ENCODE data around the gene CHST8.

Gene CHST8

GRCh38 chr19:33649627-33650305 lies 28.0 kb downstream of the CHST8 start:
- Histone ChIP-seq H3K4me1 (ENCODE audit: control insufficient read depth in 1 of 2, insufficient read depth in 2 of 2, low read length in 2 of 2) (no peaks in the 10 kb centered on the region), H3K27me3 (ENCODE audit: insufficient read depth, low read length) (no peaks in the 10 kb centered on the region), H3K36me3 (ENCODE audit: control insufficient read depth in 1 of 2, insufficient read depth in 2 of 2, low read length in 2 of 2) (no peaks in the 10 kb centered on the region), H2BK12ac (ENCODE audit: low read length) (no peak overlapping the region), H3K18ac (ENCODE audit: low read length) (no peak overlapping the region), H3K79me2 (ENCODE audit: control insufficient read depth, insufficient read depth, low read length, poor library complexity) (no peaks in the 10 kb centered on the region), H2BK120ac (ENCODE audit: insufficient read depth, low read length, poor library complexity) (no peak overlapping the region), H4K8ac (ENCODE audit: low read depth, low read length) (no peak overlapping the region), H3K79me1 (ENCODE audit: low read length) (no peaks in the 10 kb centered on the region), H3K23ac (ENCODE audit: low read length) (no peak overlapping the region), H3K27ac (ENCODE audit: low read depth, low read length) (no peak overlapping the region), H4K12ac (ENCODE audit: low read depth, low read length) (no peak overlapping the region), H3K4me3 (ENCODE audit: low read depth, low read length) (no peak overlapping the region), H3K4me2 (ENCODE audit: low read length) (no peak overlapping the region), H3K4ac (ENCODE audit: low read depth, low read length) (no peak overlapping the region), H3K14ac (ENCODE audit: low read length) (no peak overlapping the region), H3K9me3 (ENCODE audit: insufficient read depth, low read depth, low read length) (no peaks in the 10 kb centered on the region), H4K91ac (ENCODE audit: low read depth, low read length) (no peak overlapping the region), H3K9ac (ENCODE audit: low read length) (no peak overlapping the region), H2AFZ (ENCODE audit: insufficient read depth, low read length, poor library complexity) (no peak overlapping the region), H2BK5ac (ENCODE audit: low read depth, low read length, poor library complexity) (no peak overlapping the region), H2AK5ac (ENCODE audit: low read length) (no peak overlapping the region)
- WGBS (ENCODE audit: extremely low coverage, insufficient coverage, insufficient read length): no CpG with 5 or more reads among the region's 4 CpGs
- DNase-seq: no peak

GRCh38 chr19:33653684-33654083 lies 31.9 kb downstream of the CHST8 start:
- H3K27me3 ChIP-seq (ENCODE audit: insufficient read depth, low read length): no peaks in the 10 kb centered on the region

GRCh38 chr19:33654840-33655508 lies 33.2 kb downstream of the CHST8 start:
- Histone ChIP-seq H2BK5ac (ENCODE audit: low read depth, low read length, poor library complexity) (no peak overlapping the region), H3K9ac (ENCODE audit: low read length) (no peak overlapping the region), H4K91ac (ENCODE audit: low read depth, low read length) (no peak overlapping the region), H3K18ac (ENCODE audit: low read length) (no peak overlapping the region), H3K27ac (ENCODE audit: low read depth, low read length) (no peak overlapping the region), H3K4me1 (ENCODE audit: control insufficient read depth in 1 of 2, insufficient read depth in 2 of 2, low read length in 2 of 2) (no peaks in the 10 kb centered on the region), H3K4me3 (ENCODE audit: low read depth, low read length) (no peak overlapping the region), H3K14ac (ENCODE audit: low read length) (no peak overlapping the region), H3K23ac (ENCODE audit: low read length) (no peak overlapping the region), H2BK12ac (ENCODE audit: low read length) (no peak overlapping the region), H2AK5ac (ENCODE audit: low read length) (no peak overlapping the region), H4K12ac (ENCODE audit: low read depth, low read length) (no peak overlapping the region), H2BK120ac (ENCODE audit: insufficient read depth, low read length, poor library complexity) (no peak overlapping the region), H3K36me3 (ENCODE audit: control insufficient read depth in 1 of 2, insufficient read depth in 2 of 2, low read length in 2 of 2) (no peaks in the 10 kb centered on the region), H4K8ac (ENCODE audit: low read depth, low read length) (no peak overlapping the region), H3K79me1 (ENCODE audit: low read length) (no peaks in the 10 kb centered on the region), H3K4ac (ENCODE audit: low read depth, low read length) (no peak overlapping the region), H3K4me2 (ENCODE audit: low read length) (no peak overlapping the region), H3K79me2 (ENCODE audit: control insufficient read depth, insufficient read depth, low read length, poor library complexity) (no peaks in the 10 kb centered on the region), H3K9me3 (ENCODE audit: insufficient read depth, low read depth, low read length) (no peaks in the 10 kb centered on the region), H2AFZ (ENCODE audit: insufficient read depth, low read length, poor library complexity) (no peak overlapping the region), H3K27me3 (ENCODE audit: insufficient read depth, low read length) (no peaks in the 10 kb centered on the region)
- WGBS (ENCODE audit: extremely low coverage, insufficient coverage, insufficient read length): no CpG with 5 or more reads among the region's 7 CpGs
- DNase-seq: no peak

More at GRCh38 chr19:33653684-33654083, 31.9 kb downstream of the CHST8 start:
- Histone ChIP-seq H3K4me1 (ENCODE audit: control insufficient read depth in 1 of 2, insufficient read depth in 2 of 2, low read length in 2 of 2) (no peaks in the 10 kb centered on the region), H3K9ac (ENCODE audit: low read length) (no peak overlapping the region), H3K18ac (ENCODE audit: low read length) (no peak overlapping the region), H4K91ac (ENCODE audit: low read depth, low read length) (no peak overlapping the region), H3K23ac (ENCODE audit: low read length) (no peak overlapping the region), H2BK12ac (ENCODE audit: low read length) (no peak overlapping the region), H3K27ac (ENCODE audit: low read depth, low read length) (no peak overlapping the region), H3K4me3 (ENCODE audit: low read depth, low read length) (no peak overlapping the region), H4K12ac (ENCODE audit: low read depth, low read length) (no peak overlapping the region), H3K14ac (ENCODE audit: low read length) (no peak overlapping the region), H4K8ac (ENCODE audit: low read depth, low read length) (no peak overlapping the region), H2AK5ac (ENCODE audit: low read length) (no peak overlapping the region), H3K4ac (ENCODE audit: low read depth, low read length) (no peak overlapping the region), H2BK5ac (ENCODE audit: low read depth, low read length, poor library complexity) (no peak overlapping the region), H3K36me3 (ENCODE audit: control insufficient read depth in 1 of 2, insufficient read depth in 2 of 2, low read length in 2 of 2) (no peaks in the 10 kb centered on the region), H3K9me3 (ENCODE audit: insufficient read depth, low read depth, low read length) (no peaks in the 10 kb centered on the region), H2AFZ (ENCODE audit: insufficient read depth, low read length, poor library complexity) (no peak overlapping the region), H3K79me1 (ENCODE audit: low read length) (no peaks in the 10 kb centered on the region), H2BK120ac (ENCODE audit: insufficient read depth, low read length, poor library complexity) (no peak overlapping the region), H3K79me2 (ENCODE audit: control insufficient read depth, insufficient read depth, low read length, poor library complexity) (no peaks in the 10 kb centered on the region), H3K4me2 (ENCODE audit: low read length) (no peak overlapping the region)
- WGBS (ENCODE audit: extremely low coverage, insufficient coverage, insufficient read length): no CpG with 5 or more reads among the region's 2 CpGs
- no peak for DNase-seq

- H3K18ac ChIP-seq (ENCODE audit: low read length): no peak overlapping the region
- no peak overlapping the region for H2BK120ac ChIP-seq (ENCODE audit: insufficient read depth, low read length, poor library complexity)
- no peak overlapping the region for H2AK5ac ChIP-seq (ENCODE audit: low read length)
- no peak overlapping the region for H3K4me2 ChIP-seq (ENCODE audit: low read length)
- H3K36me3 ChIP-seq (ENCODE audit: control insufficient read depth in 1 of 2, insufficient read depth in 2 of 2, low read length in 2 of 2): no peaks in the 10 kb centered on the region
- no peak overlapping the region for H4K8ac ChIP-seq (ENCODE audit: low read depth, low read length)
- no peaks in the 10 kb centered on the region for H3K79me1 ChIP-seq (ENCODE audit: low read length)
- H3K27ac ChIP-seq (ENCODE audit: low read depth, low read length): no peak overlapping the region
- no peak overlapping the region for H3K23ac ChIP-seq (ENCODE audit: low read length)
- no peak overlapping the region for H2AFZ ChIP-seq (ENCODE audit: insufficient read depth, low read length, poor library complexity)
- no peak overlapping the region for H3K9ac ChIP-seq (ENCODE audit: low read length)
- H3K14ac ChIP-seq (ENCODE audit: low read length): no peak overlapping the region
- WGBS (ENCODE audit: extremely low coverage, insufficient coverage, insufficient read length): no CpG with 5 or more reads among the region's 5 CpGs
- H3K4me3 ChIP-seq (ENCODE audit: low read depth, low read length): no peak overlapping the region
- H3K27me3 ChIP-seq (ENCODE audit: insufficient read depth, low read length): no peaks in the 10 kb centered on the region
- H4K91ac ChIP-seq (ENCODE audit: low read depth, low read length): no peak overlapping the region
- H3K4ac ChIP-seq (ENCODE audit: low read depth, low read length): no peak overlapping the region
- no peak overlapping the region for H4K12ac ChIP-seq (ENCODE audit: low read depth, low read length)
- H3K4me1 ChIP-seq (ENCODE audit: control insufficient read depth in 1 of 2, insufficient read depth in 2 of 2, low read length in 2 of 2): no peaks in the 10 kb centered on the region
- no peak overlapping the region for H2BK12ac ChIP-seq (ENCODE audit: low read length)
- H3K9me3 ChIP-seq (ENCODE audit: insufficient read depth, low read depth, low read length): no peaks in the 10 kb centered on the region
- H3K79me2 ChIP-seq (ENCODE audit: control insufficient read depth, insufficient read depth, low read length, poor library complexity): no peaks in the 10 kb centered on the region
- DNase-seq: no peak
- H2BK5ac ChIP-seq (ENCODE audit: low read depth, low read length, poor library complexity): no peak overlapping the region
These were observed 38.1 kb downstream of the CHST8 start for GRCh38 chr19:33659835-33660234.

Data from trophoblast cell (in vitro differentiated cells and primary cell).